IMR-90 (cell line): ENCODE results near the gene CMTM6. TPM values are rescaled to one million over a fixed set of nuclear protein-coding genes. Genes with fewer than 3 reads are reported as not detected.
A peak's percentile ranks its signal among the peaks of the same experiment; 100 is the strongest.

Source experiments
- ATAC-seq: fragments of 200-7000 bp; cut with Tn5 transposase; 2 replicates; pipeline ENCODE4 v1.9.1; 2020; ENCODE audit warnings: low read depth, mild to moderate bottlenecking, moderate library complexity
- BruUV-seq: library from RNA; stranded (reverse); fragments of 400-500 nt; replicated peaks from 2 replicates; lab custom pipeline; 2021; lab: Mats Ljungman, UMichigan
- CTCF ChIA-PET: fragments of 300-600 bp; formaldehyde crosslinking; extraction: SDS; loops from one replicate; lab custom pipeline; 2021; ENCODE audit warnings: antibody characterized with exemption; lab: Yijun Ruan, JAX
- POLR2A ChIA-PET: fragments of 300-600 bp; sonication (Branson Sonifier 250); formaldehyde crosslinking; loops from one replicate; lab custom pipeline; 2022; ENCODE audit warnings: antibody characterized with exemption; ENCODE audit not compliant: unreplicated experiment; lab: Charles Lee
- DNase-seq: peaks from one replicate; pipeline ENCODE4 v3.0.0; 2013
- H2AFZ ChIP-seq: replicated peaks from 2 replicates; pipeline ENCODE3; 2013; ENCODE audit warnings: low read length, mild to moderate bottlenecking; ENCODE audit not compliant: poor library complexity
- H2AK5ac ChIP-seq: 2 replicates; pipeline ENCODE4 v1.6.1; 2013; ENCODE audit warnings: low read depth, low read length, inconsistent platforms
- H2AK9ac ChIP-seq: replicated peaks from 2 replicates; pipeline ENCODE3; 2013; ENCODE audit warnings: mild to moderate bottlenecking, low read depth, low read length, moderate library complexity; ENCODE audit not compliant: poor library complexity
- H2BK120ac ChIP-seq: 2 replicates; pipeline ENCODE4 v1.6.1; 2013; ENCODE audit warnings: low read depth, low read length, inconsistent platforms
- H2BK15ac ChIP-seq: 3 replicates; pipeline ENCODE4 v1.6.1; 2013; ENCODE audit warnings: low read depth, low read length, inconsistent platforms
- H2BK20ac ChIP-seq: 2 replicates; pipeline ENCODE4 v1.6.1; 2013; ENCODE audit warnings: low read depth, mild to moderate bottlenecking, inconsistent platforms, low read length, moderate library complexity
- H2BK5ac ChIP-seq: 2 replicates; pipeline ENCODE4 v1.6.1; 2013; ENCODE audit warnings: mild to moderate bottlenecking, low read depth, low read length, inconsistent platforms; ENCODE audit not compliant: poor library complexity, severe bottlenecking
- H3K14ac ChIP-seq: replicated peaks from 2 replicates; pipeline ENCODE4 v1.6.1; 2013; ENCODE audit warnings: low read depth, low read length, inconsistent platforms
- H3K18ac ChIP-seq: 2 replicates; pipeline ENCODE4 v1.6.1; 2013; ENCODE audit warnings: low read depth, low read length, control low read depth
- H3K23ac ChIP-seq: 2 replicates; pipeline ENCODE4 v1.6.1; 2013; ENCODE audit warnings: low read depth, low read length, inconsistent platforms
- H3K27ac ChIP-seq: 2 replicates; pipeline ENCODE4 v1.5.1; 2013; ENCODE audit warnings: mild to moderate bottlenecking, control low read depth, low read length; ENCODE audit not compliant: insufficient read depth
- H3K27me3 ChIP-seq: 2 replicates; pipeline ENCODE4 v1.6.1; 2013; ENCODE audit warnings: low read length; ENCODE audit not compliant: control insufficient read depth, insufficient read depth
- H3K36me3 ChIP-seq: 2 replicates; pipeline ENCODE4 v1.6.1; 2013; ENCODE audit warnings: low read length, mixed read lengths; ENCODE audit not compliant: control insufficient read depth, insufficient read depth
- H3K4ac ChIP-seq: 2 replicates; pipeline ENCODE4 v1.6.1; 2013; ENCODE audit warnings: low read depth, low read length, inconsistent platforms
- H3K4me1 ChIP-seq: 2 replicates; pipeline ENCODE4 v1.6.1; 2013; ENCODE audit warnings: low read length, mixed read lengths; ENCODE audit not compliant: control insufficient read depth, insufficient read depth
- H3K4me2 ChIP-seq: 2 replicates; pipeline ENCODE4 v1.6.1; 2013; ENCODE audit warnings: low read depth, mild to moderate bottlenecking, control low read depth, low read length, moderate library complexity
- H3K4me3 ChIP-seq: 2 replicates; pipeline ENCODE4 v1.5.1; 2013; ENCODE audit warnings: low read depth, mild to moderate bottlenecking, control low read depth, low read length, moderate library complexity; ENCODE audit not compliant: insufficient read depth
- H3K56ac ChIP-seq: 2 replicates; pipeline ENCODE4 v1.6.1; 2013; ENCODE audit warnings: low read length, inconsistent platforms; ENCODE audit not compliant: insufficient read depth; ENCODE audit errors: extremely low read depth
- H3K79me1 ChIP-seq, 2 experiments: 2 replicates each; pipeline ENCODE4 v1.6.1; 2013; ENCODE audit warnings: low read length in 2 of 2, inconsistent platforms in 1 of 2, low read depth in 1 of 2
- H3K9ac ChIP-seq: 2 replicates; pipeline ENCODE4 v1.6.1; 2013; ENCODE audit warnings: low read depth, low read length, control low read depth
- H3K9me1 ChIP-seq: 2 replicates; pipeline ENCODE4 v1.6.1; 2013; ENCODE audit warnings: low read length, inconsistent platforms; ENCODE audit not compliant: insufficient read depth
- H3K9me3 ChIP-seq: 2 replicates; pipeline ENCODE4 v1.6.1; 2013; ENCODE audit warnings: low read length; ENCODE audit not compliant: control insufficient read depth, insufficient read depth
- H4K20me1 ChIP-seq: 2 replicates; pipeline ENCODE4 v1.6.1; 2013; ENCODE audit warnings: low read length, inconsistent platforms; ENCODE audit not compliant: insufficient read depth
- H4K5ac ChIP-seq: 2 replicates; pipeline ENCODE4 v1.6.1; 2013; ENCODE audit warnings: mild to moderate bottlenecking, low read depth, low read length, control low read depth
- H4K8ac ChIP-seq, 2 experiments: 2 replicates each; pipeline ENCODE4 v1.6.1; 2013; ENCODE audit warnings: low read depth in 2 of 2, low read length in 2 of 2, control low read depth in 1 of 2, inconsistent platforms in 1 of 2
- H4K91ac ChIP-seq: 2 replicates; pipeline ENCODE4 v1.6.1; 2013; ENCODE audit warnings: low read depth, low read length, inconsistent platforms; ENCODE audit not compliant: insufficient read depth
- CHD1 ChIP-seq: IDR thresholded peaks from 2 replicates; pipeline ENCODE4 v1.6.1; 2012; ENCODE audit warnings: low read depth, low read length, improper control_type of control experiment
- MAZ ChIP-seq: IDR thresholded peaks from 2 replicates; pipeline ENCODE4 v1.6.1; 2012; ENCODE audit warnings: low read depth, mild to moderate bottlenecking, low read length, improper control_type of control experiment, moderate library complexity, borderline replicate concordance
- MXI1 ChIP-seq: IDR thresholded peaks from 2 replicates; pipeline ENCODE4 v1.6.1; 2012; ENCODE audit warnings: low read depth, mild to moderate bottlenecking, low read length, moderate library complexity, borderline replicate concordance
- NFE2L2 ChIP-seq: fragments of 150-350 bp; IDR thresholded peaks from 2 replicates; pipeline ENCODE4 v1.6.1; 2016; ENCODE audit warnings: low read depth, mild to moderate bottlenecking, low read length
- POLR2A ChIP-seq: IDR thresholded peaks from 2 replicates; pipeline ENCODE4 v1.6.1; 2012; ENCODE audit warnings: mild to moderate bottlenecking, low read depth, low read length
- RAD21 ChIP-seq: IDR thresholded peaks from 2 replicates; pipeline ENCODE4 v1.6.1; 2012; ENCODE audit warnings: low read length, improper control_type of control experiment
- RCOR1 ChIP-seq: IDR thresholded peaks from 2 replicates; pipeline ENCODE4 v1.6.1; 2012; ENCODE audit warnings: mild to moderate bottlenecking, low read length, improper control_type of control experiment; ENCODE audit not compliant: insufficient replicate concordance
- RFX5 ChIP-seq: IDR thresholded peaks from 2 replicates; pipeline ENCODE4 v1.8.0; 2012; ENCODE audit warnings: low read depth, mild to moderate bottlenecking, low read length, moderate library complexity
- SMC3 ChIP-seq: fragments of 150-350 bp; IDR thresholded peaks from 2 replicates; pipeline ENCODE4 v1.6.1; 2016; ENCODE audit warnings: low read depth, mild to moderate bottlenecking, antibody characterized with exemption, low read length, moderate library complexity
- WGBS, 2 experiments: methylation state at CpG; one replicate each; pipeline versions ENCODE4 v1.1.5 to v1.1.7; 2013; ENCODE audit warnings: missing lambda C conversion rate in 2 of 2; ENCODE audit not compliant: insufficient read length in 1 of 2; ENCODE audit errors: extremely low coverage in 2 of 2; 5-methylcytosine and 5-hydroxymethylcytosine counted together
- dilution Hi-C: fragments of 300-500 bp; cut with HindIII; formaldehyde crosslinking; loops from one replicate; pipeline ENCODE4 v1.14.3; 2018; ENCODE audit warnings: low sequenced_read_pairs; ENCODE audit not compliant: unreplicated experiment
- in situ Hi-C: fragments of 300-500 bp; cut with MboI; formaldehyde crosslinking; loops from 3 replicates; pipeline ENCODE4 v1.14.3; 2019; ENCODE audit warnings: low sequenced_read_pairs, inconsistent platforms, mixed read lengths
- intact Hi-C: fragments of 100-400 bp; cut with micrococcal nuclease; formaldehyde crosslinking; loops from 2 replicates; pipeline ENCODE4 v1.10.0; 2022
- polyA plus RNA-seq, 3 experiments: library from polyadenylated mRNA; depleted of rRNA; stranded (reverse); fragments of >200 nt; gene quantifications; 2 replicates each; pipeline ENCODE4 v1.2.3, GENCODE V29; 2012; ENCODE audit warnings: low replicate concordance in 1 of 3
- total RNA-seq: library from RNA; depleted of rRNA; stranded (reverse); fragments of >200 nt; gene quantifications from 2 replicates; pipeline ENCODE4 v1.2.3, GENCODE V29; 2012
- TF ChIP-seq, protein P1 (sequence below): fragments of 150-350 bp; IDR thresholded peaks from 2 replicates; pipeline ENCODE4 v1.6.1; 2016; ENCODE audit warnings: low read depth, mild to moderate bottlenecking, low read length, moderate library complexity, borderline replicate concordance
- TF ChIP-seq, protein P2 (sequence below): fragments of 150-350 bp; IDR thresholded peaks from 2 replicates; pipeline ENCODE4 v1.6.1; 2017; ENCODE audit warnings: mild to moderate bottlenecking, antibody characterized with exemption, low read length, low read depth

CMTM6 gene
- total and polyA plus RNA-seq, 2 of the 4 experiments (the other 2 are of a cell fraction) = 29.4 to 36.6 TPM

DNA sequence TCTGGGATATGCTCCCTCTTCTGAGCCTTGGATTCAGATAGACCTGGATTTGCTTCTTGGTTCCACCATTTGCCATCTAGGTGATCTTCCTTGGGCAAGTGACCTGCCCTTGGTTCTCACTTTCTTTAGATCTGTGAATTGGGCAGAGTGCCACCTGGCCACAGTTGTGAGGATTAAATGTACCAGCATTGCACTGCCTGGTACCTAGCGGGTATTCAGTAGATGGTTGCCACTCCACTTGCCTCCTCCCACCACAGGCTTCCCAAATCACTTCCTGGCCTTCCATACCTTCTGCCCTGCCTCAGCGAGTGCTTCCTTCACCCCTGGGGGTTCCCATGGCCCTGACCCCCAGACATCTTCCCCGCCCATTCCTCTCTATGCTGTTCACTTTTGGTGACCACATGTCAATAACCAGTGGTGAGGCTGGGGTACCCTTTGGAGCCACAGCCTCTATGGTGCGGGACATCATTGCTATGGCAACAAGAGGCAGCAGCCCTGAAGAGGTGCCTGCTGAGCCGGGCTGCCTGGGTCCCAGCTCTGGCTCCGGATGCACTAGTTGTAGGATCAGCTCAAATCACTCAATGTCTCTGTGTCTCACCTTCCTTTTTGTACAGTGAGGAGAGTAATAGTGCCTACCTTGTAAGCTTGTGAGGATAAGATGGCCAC is 70.5 kb downstream of the CMTM6 start:
- Histone ChIP-seq H3K9me1 (peaks cover 10% of the 10 kb centered on the region; the same call in 1 of the 2 replicates), H3K36me3 (no peaks in the 10 kb centered on the region), H3K18ac (no peak overlapping the region), H3K56ac (no peak overlapping the region), H3K9ac (no peak overlapping the region), H2AK5ac (peak overlapping the region; percentile 21; the same call in 1 of the 2 replicates), H3K9me3 (no peaks in the 10 kb centered on the region), H3K79me1 (peaks cover 0 to 41% of the 10 kb centered on the region in 2 experiments), H3K4me3 (no peak overlapping the region), H4K8ac (no peak overlapping the region), H3K27me3 (no peaks in the 10 kb centered on the region), H4K5ac (no peak overlapping the region), H2BK120ac (no peak overlapping the region), H3K23ac (no peak overlapping the region), H4K91ac (no peak overlapping the region; the same call in 1 of the 2 replicates), H2BK5ac (no peak overlapping the region), H2AK9ac (no peak overlapping the region), H3K14ac (no peak overlapping the region), H3K27ac (no peak overlapping the region), H2AFZ (no peak overlapping the region), H2BK15ac (no peak overlapping the region), H3K4me1 (peaks cover 10% of the 10 kb centered on the region; the same call in 1 of the 2 replicates), H2BK20ac (no peak overlapping the region), H3K4ac (no peak overlapping the region), H3K4me2 (no peak overlapping the region), H4K20me1 (peaks cover 8% of the 10 kb centered on the region)
- no TSS peak for BruUV-seq
- TF ChIP-seq, protein P1, sequence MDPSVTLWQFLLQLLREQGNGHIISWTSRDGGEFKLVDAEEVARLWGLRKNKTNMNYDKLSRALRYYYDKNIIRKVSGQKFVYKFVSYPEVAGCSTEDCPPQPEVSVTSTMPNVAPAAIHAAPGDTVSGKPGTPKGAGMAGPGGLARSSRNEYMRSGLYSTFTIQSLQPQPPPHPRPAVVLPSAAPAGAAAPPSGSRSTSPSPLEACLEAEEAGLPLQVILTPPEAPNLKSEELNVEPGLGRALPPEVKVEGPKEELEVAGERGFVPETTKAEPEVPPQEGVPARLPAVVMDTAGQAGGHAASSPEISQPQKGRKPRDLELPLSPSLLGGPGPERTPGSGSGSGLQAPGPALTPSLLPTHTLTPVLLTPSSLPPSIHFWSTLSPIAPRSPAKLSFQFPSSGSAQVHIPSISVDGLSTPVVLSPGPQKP = no peak
- no peak for TF ChIP-seq RAD21
- no peak for TF ChIP-seq POLR2A
- no peak for TF ChIP-seq RFX5
- no peak for TF ChIP-seq MAZ
- TF ChIP-seq CHD1 = no peak
- TF ChIP-seq NFE2L2 = no peak
- no peak for TF ChIP-seq MXI1
- no peak for TF ChIP-seq SMC3
- TF ChIP-seq, protein P2, sequence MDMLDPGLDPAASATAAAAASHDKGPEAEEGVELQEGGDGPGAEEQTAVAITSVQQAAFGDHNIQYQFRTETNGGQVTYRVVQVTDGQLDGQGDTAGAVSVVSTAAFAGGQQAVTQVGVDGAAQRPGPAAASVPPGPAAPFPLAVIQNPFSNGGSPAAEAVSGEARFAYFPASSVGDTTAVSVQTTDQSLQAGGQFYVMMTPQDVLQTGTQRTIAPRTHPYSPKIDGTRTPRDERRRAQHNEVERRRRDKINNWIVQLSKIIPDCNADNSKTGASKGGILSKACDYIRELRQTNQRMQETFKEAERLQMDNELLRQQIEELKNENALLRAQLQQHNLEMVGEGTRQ = no peak
- no peak for TF ChIP-seq RCOR1
- ChIA-PET POLR2A (no interaction called here), CTCF (no interaction called here)
- dilution Hi-C loops = no loop called here
- in situ Hi-C loops = no loop called here
- intact Hi-C loops = no loop called here
- 90% methylated on average over 3 of the region's 6 CpGs; no CpG with 5 or more reads in 1 of the 2 experiments for WGBS, 2 experiments
- ATAC-seq = no peak
- no peak for DNase-seq
